Subcutaneous adipose tissue (tissue), 4 donors: ENCODE measurements around the gene SCEL. TPM values are rescaled to one million over a fixed set of nuclear protein-coding genes. Genes with fewer than 3 reads are reported as not detected.

ENCODE experiments used
- CTCF ChIP-seq: fragments of 450-650 bp; IDR thresholded peaks from one replicate; pipeline ENCODE4 v1.5.1; 2016; ENCODE audit warnings: low read depth, mild to moderate bottlenecking, control low read depth, antibody characterized with exemption, moderate library complexity
- total RNA-seq, 4 donors: library from RNA; depleted of rRNA; stranded (reverse); fragments of >200 nt; gene quantifications; one replicate each; pipeline ENCODE4 v1.1.0, GENCODE V29; 2016

The SCEL gene
- total RNA-seq, 4 donors from 2014 or later = 0.17 to 0.57 (median 0.35) TPM

GRCh38 chr13:77532983-77533382 lies 2.5 kb upstream of the SCEL start:
- TF ChIP-seq CTCF = no peak

- TF ChIP-seq CTCF = no peak
These were observed 1.4 kb upstream of the SCEL start for GRCh38 chr13:77533875-77534788.

GRCh38 chr13:77536358-77536757 lies 852 bp downstream of the SCEL start:
- no peak for TF ChIP-seq CTCF

- no peak for TF ChIP-seq CTCF
These were observed 1.9 kb downstream of the SCEL start for GRCh38 chr13:77537289-77537919.

- no peak for TF ChIP-seq CTCF
These were observed 8.2 kb downstream of the SCEL start for GRCh38 chr13:77543711-77544110.

GRCh38 chr13:77544355-77544754 lies 8.8 kb downstream of the SCEL start:
- no peak for TF ChIP-seq CTCF

GRCh38 chr13:77544758-77545338 lies 9.3 kb downstream of the SCEL start:
- no peak for TF ChIP-seq CTCF
